BJ (cell line): Measurements from ENCODE around the gene CDIPT. TPM values are rescaled to one million over a fixed set of nuclear protein-coding genes. Genes with fewer than 3 reads are reported as not detected.
"Not testable (repeated sequence)": the region's sequence is repeated elsewhere in the genome, so short reads cannot be mapped to it uniquely, and the experiment has no call there.

Experiments used
- CTCF ChIA-PET: fragments of 350-600 bp; formaldehyde crosslinking; extraction: SDS; loops from one replicate; lab custom pipeline; 2021; ENCODE audit warnings: antibody characterized with exemption, inconsistent platforms; lab: Yijun Ruan, JAX
- POLR2A ChIA-PET: fragments of 300-600 bp; sonication (Branson Sonifier 250); formaldehyde crosslinking; extraction: SDS; loops from one replicate; lab custom pipeline; 2021; ENCODE audit warnings: antibody characterized with exemption; lab: Charles Lee
- DNase-seq: peaks from one replicate; pipeline ENCODE4 v3.0.0-alpha.2; 2011; ENCODE audit warnings: low read depth
- H3K27me3 ChIP-seq: 2 replicates; pipeline ENCODE4 v1.6.0; 2011; ENCODE audit warnings: low read length; ENCODE audit not compliant: control insufficient read depth, insufficient read depth
- H3K36me3 ChIP-seq: 2 replicates; pipeline ENCODE4 v1.5.1; 2011; ENCODE audit warnings: low read length; ENCODE audit not compliant: control insufficient read depth, insufficient read depth
- H3K4me3 ChIP-seq: 2 replicates; pipeline ENCODE4 v1.5.1; 2011; ENCODE audit warnings: low read depth, mild to moderate bottlenecking, control low read depth, low read length
- CTCF ChIP-seq: IDR thresholded peaks from 2 replicates; pipeline ENCODE4 v1.5.1; 2011; ENCODE audit warnings: low read depth, mild to moderate bottlenecking, control low read depth, inconsistent platforms, low read length, moderate library complexity; ENCODE audit not compliant: insufficient read depth
- polyA plus RNA-seq: library from polyadenylated mRNA; depleted of rRNA; stranded (reverse); fragments of >200 nt; gene quantifications from 2 replicates; pipeline ENCODE4 v1.2.3, GENCODE V29; 2011

Gene CDIPT
- polyA plus RNA-seq, 1 experiment = 225 TPM

- no peak for TF ChIP-seq CTCF
- DNase-seq = no peak
- peaks cover 4% of the 10 kb centered on the region; the same call in 1 of the 2 replicates for H3K27me3 ChIP-seq
- H3K4me3 ChIP-seq = no peak overlapping the region
- no peaks in the 10 kb centered on the region for H3K36me3 ChIP-seq
- POLR2A ChIA-PET = no interaction called here
- CTCF ChIA-PET = interaction anchor here (2.5 kb wide), 1 partner anchor 11 kb away, joined by 10 read pairs; no protein-coding TSS in a partner anchor
These were observed 12.2 kb upstream of the CDIPT start for GRCh38 chr16:29875206-29875605.

- no peak for DNase-seq
- peaks cover 4% of the 10 kb centered on the region; the same call in 1 of the 2 replicates for H3K27me3 ChIP-seq
- TF ChIP-seq CTCF = no peak
- H3K4me3 ChIP-seq = no peak overlapping the region
- ChIA-PET CTCF (no interaction called here), POLR2A (no interaction called here)
- no peaks in the 10 kb centered on the region for H3K36me3 ChIP-seq
These were observed 10.3 kb upstream of the CDIPT start for GRCh38 chr16:29873319-29873718.

DNA sequence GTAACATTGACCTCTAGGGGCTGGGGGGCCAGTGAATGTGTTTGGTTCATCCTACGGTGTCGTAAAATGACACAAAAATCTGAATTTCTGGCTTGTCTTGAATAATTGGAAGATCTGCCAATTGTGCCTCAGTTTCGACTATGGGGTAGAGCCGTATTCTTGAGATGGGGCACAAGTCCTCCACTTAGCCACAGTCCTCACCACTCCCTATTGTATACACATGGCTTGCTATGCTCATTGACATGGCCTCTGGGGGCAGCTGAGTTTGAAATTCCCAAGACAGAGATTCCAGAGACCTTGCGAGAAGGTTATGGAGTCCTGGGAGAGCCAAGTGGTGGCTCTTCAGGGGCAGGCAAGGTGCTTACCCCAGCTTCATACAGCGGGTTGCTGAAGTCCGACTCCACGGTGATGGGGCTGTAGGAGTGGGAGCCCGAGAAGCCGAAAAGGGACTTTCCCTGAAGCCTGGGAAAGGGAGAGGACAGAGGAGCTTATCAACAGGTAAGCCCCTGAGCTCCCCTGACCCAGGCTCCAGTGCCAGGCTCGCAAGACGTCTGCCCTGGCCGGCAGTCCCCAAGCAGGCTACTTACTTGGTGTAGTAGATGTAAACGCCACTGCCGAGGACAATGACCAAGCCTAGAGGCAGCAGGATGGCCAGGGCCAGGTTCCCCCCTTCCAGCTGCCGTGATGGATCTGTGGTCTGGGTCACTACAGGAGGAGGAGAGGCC is 9.0 kb upstream of the CDIPT start:
- no peak overlapping the region for H3K4me3 ChIP-seq
- no peak for DNase-seq
- TF ChIP-seq CTCF = no peak
- ChIA-PET CTCF (no interaction called here), POLR2A (interaction anchor here (0.6 kb wide), 1 partner anchor 103 kb away, joined by 4 read pairs; no protein-coding TSS in a partner anchor)
- no peaks in the 10 kb centered on the region for H3K36me3 ChIP-seq
- H3K27me3 ChIP-seq = peaks cover 3% of the 10 kb centered on the region; the same call in 1 of the 2 replicates

GRCh38 chr16:29869067-29869466 is 6.0 kb upstream of the CDIPT start:
- DNase-seq, H3K27me3 ChIP-seq, POLR2A ChIA-PET, CTCF ChIA-PET, H3K4me3 ChIP-seq, H3K36me3 ChIP-seq: not testable (repeated sequence)

DNA sequence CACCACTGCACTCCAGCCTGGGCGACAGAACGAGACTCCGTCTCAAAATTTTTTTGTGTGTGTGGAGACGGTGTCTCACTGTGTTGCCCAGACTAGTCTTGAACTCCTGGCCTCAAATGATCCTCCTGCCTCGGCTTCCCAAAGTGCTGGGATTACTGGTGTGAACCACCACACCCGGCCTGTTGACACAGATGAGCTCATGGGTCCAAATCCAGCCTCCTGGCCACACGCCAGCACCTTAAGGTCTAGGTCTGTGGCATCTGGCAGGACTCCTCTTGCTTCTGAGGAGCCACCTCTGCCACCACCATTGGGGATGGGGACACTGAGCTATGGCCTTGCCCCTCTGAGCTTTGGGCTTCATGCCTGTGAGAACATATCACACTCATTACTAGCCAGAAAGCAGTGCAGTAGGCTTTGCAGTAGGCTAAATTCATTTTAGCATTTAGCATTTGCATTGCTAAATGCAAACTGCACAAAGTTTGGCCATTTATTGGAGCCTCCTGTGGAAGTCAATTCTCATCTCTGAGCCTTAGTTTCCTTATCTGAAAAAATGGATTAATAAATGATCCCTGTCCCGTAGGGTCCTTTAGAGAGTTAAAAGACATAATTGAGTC is 5.5 kb upstream of the CDIPT start:
- Histone ChIP-seq H3K36me3 (no peaks in the 10 kb centered on the region), H3K27me3 (no peaks in the 10 kb centered on the region), H3K4me3 (no peak overlapping the region)
- ChIA-PET POLR2A (interaction anchor here (0.6 kb wide), 1 partner anchor 21 kb away, joined by 6 read pairs; no protein-coding TSS in a partner anchor), CTCF (interaction anchor here (0.9 kb wide), 1 partner anchor 53 kb away, joined by 3 read pairs; the partner anchor contains the start of gene PAGR1)
- no peak for DNase-seq
- TF ChIP-seq CTCF = no peak
